Measurements from ENCODE around the gene HOXD8.

The HOXD8 gene

GRCh38 chr2:176111309-176111663 is 18.2 kb upstream of the HOXD8 start:
- H3K4me1 ChIP-seq: no peaks in the 10 kb centered on the region
- H3K36me3 ChIP-seq (replicated peaks): no peaks in the 10 kb centered on the region
- H3K4me3 ChIP-seq: no peak overlapping the region
- 0 out of 2 replicates have a peak, but pooled peaks cover 2% of the 10 kb centered on the region for H3K27me3 ChIP-seq (ENCODE audit: low read depth)
- no peaks in the 10 kb centered on the region for H3K9me3 ChIP-seq
- in situ Hi-C loops (cut with MboI; ENCODE audit: low sequenced_read_pairs): no loop called here
- peak in 1 of 2 experiments; percentile 81 for DNase-seq (ENCODE audit: low spot score in 2 of 2)

DNA sequence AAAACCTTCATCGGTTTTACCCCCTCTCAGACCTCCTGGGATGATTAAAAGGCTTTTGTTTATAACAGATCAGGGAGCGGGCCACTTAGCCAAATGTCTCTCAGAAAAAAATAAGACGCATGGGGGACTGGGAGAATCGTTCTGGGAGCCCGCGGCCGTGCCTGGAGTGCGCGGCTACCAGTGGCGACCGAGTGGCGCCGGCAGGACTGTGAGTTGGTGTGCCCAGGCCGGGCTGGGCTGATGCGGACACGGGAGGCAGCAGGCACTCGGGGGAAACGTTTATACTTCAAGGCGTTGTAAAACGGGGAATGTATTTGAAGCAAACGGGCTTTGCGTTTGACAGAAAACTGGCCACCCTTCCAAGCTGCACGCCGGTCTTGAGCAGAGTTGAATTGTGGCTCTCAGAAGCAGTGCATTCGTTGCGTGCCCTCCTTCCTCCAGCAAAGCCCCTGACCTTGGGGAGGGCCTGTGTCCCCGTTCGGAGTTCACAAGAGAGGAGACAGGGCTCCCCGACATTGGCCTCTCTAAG is 17.6 kb upstream of the HOXD8 start:
- no peak for DNase-seq (ENCODE audit: low spot score in 2 of 2)
- 0 out of 2 replicates have a peak, but pooled peaks cover 2% of the 10 kb centered on the region for H3K27me3 ChIP-seq (ENCODE audit: low read depth)
- H3K4me1 ChIP-seq: no peaks in the 10 kb centered on the region
- H3K9me3 ChIP-seq: no peaks in the 10 kb centered on the region
- no peak overlapping the region for H3K4me3 ChIP-seq
- no peaks in the 10 kb centered on the region for H3K36me3 ChIP-seq (replicated peaks)
- in situ Hi-C loops (cut with MboI; ENCODE audit: low sequenced_read_pairs): no loop called here

DNA sequence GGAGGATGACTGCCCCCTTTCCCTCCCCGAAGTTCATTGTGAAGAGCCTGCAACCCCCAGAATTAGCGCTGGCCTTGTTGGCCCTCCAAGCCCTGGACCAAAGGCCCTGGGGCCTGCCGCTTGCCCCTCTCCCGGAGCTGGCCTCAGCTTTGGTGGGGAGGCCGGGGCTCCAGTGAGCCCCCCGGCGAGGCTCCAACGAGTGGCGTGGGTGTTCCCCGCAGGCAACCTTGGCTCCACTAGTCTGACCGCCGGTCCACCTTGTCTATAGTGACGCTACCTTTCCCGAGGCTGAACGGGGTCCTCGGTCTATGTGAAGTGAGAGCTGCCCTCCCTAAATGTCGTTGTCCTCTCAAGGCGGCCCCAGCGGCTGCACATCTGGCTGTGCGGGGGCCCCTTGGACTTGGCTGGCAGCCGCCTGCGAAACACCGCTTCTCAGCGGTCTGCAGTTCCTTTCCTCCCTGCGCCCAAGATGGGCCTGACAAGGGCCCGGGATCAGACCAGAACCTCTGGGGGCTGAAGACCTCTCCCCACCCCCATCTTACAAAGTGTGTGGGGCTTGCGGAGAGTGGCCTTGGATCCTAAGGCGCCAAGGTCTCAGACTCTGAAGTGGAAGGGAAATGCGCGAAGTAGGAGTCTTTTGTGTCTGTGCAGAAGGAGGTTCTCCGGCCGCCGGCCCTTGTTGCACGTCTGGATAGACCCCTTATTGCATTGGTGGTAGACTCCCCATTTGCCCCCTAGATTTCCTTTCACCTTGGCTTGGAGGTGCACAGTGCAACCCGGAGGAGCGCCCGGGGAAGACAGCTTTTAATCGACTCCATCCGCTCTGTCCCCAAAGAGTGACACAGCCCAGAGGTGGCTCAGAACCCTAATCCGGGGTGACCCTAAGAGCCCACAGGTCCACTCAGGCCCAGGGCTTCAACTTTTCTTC is 16.9 kb upstream of the HOXD8 start:
- no peaks in the 10 kb centered on the region for H3K9me3 ChIP-seq
- no peaks in the 10 kb centered on the region for H3K36me3 ChIP-seq (replicated peaks)
- H3K4me1 ChIP-seq: no peaks in the 10 kb centered on the region
- no peak overlapping the region for H3K4me3 ChIP-seq
- H3K27me3 ChIP-seq (ENCODE audit: low read depth): no peaks in the 10 kb centered on the region
- in situ Hi-C loops (cut with MboI; ENCODE audit: low sequenced_read_pairs): no loop called here
- DNase-seq (ENCODE audit: low spot score in 2 of 2): no peak

GRCh38 chr2:176114120-176114929 is 15.2 kb upstream of the HOXD8 start:
- H3K27me3 ChIP-seq (ENCODE audit: low read depth): no peaks in the 10 kb centered on the region
- DNase-seq (ENCODE audit: low spot score in 2 of 2): no peak
- no peaks in the 10 kb centered on the region for H3K9me3 ChIP-seq
- in situ Hi-C loops (cut with MboI; ENCODE audit: low sequenced_read_pairs): no loop called here
- no peaks in the 10 kb centered on the region for H3K36me3 ChIP-seq (replicated peaks)
- no peak overlapping the region for H3K4me3 ChIP-seq
- no peaks in the 10 kb centered on the region for H3K4me1 ChIP-seq

DNA sequence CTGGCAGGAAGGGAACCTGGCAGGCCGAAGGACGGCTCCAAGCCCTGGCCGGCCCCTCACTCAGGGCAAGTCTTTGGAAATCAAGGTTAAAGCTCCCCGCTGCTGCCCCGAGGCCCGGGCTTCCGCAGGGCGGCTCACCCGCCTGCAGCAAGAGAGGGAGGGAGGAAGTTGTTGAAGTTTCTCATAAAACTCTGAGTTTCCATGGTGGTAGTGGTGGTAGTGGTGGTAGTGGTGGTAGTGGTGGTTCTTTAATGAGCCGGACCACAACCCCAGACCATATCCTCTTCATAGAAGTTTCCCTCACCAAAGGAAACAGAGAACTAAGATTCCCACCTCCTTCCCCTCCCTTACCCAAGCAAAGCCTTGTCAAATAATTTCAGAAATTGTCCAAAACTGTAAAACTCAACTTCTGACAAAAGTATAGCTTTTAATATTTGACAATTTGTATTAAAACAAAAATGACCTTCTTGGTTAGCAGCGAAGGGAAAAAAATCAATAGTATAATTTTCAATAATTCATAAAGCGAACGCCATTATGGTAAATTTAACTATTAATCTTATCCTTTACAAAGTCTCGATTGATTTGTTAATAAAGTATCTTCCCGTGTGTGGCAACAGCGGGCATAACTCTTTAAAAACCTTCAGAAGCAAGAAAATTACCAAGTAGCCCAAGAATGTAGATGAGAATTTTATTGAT is 14.4 kb upstream of the HOXD8 start:
- no peaks in the 10 kb centered on the region for H3K9me3 ChIP-seq
- H3K27me3 ChIP-seq (ENCODE audit: low read depth): no peaks in the 10 kb centered on the region
- DNase-seq (ENCODE audit: low spot score in 2 of 2): no peak
- H3K4me1 ChIP-seq: no peaks in the 10 kb centered on the region
- in situ Hi-C loops (cut with MboI; ENCODE audit: low sequenced_read_pairs): no loop called here
- H3K36me3 ChIP-seq (replicated peaks): no peaks in the 10 kb centered on the region
- H3K4me3 ChIP-seq: no peak overlapping the region

- Histone ChIP-seq H3K36me3 (replicated peaks) (no peaks in the 10 kb centered on the region), H3K9me3 (no peaks in the 10 kb centered on the region), H3K27me3 (ENCODE audit: low read depth) (no peaks in the 10 kb centered on the region), H3K4me3 (no peak within 1 kb of the TSS), H3K4me1 (no peaks in the 10 kb centered on the region)
- in situ Hi-C loops (cut with MboI; ENCODE audit: low sequenced_read_pairs): no loop called here
- no peak for DNase-seq (ENCODE audit: low spot score in 2 of 2)
These were observed 13.4 kb upstream of the HOXD8 start, which contains the start of gene HOXD10 for GRCh38 chr2:176115883-176116813. HOXD10 (plus strand) TSS chr2:176116778; CDS start chr2:176116834, 56 bp downstream.

DNA sequence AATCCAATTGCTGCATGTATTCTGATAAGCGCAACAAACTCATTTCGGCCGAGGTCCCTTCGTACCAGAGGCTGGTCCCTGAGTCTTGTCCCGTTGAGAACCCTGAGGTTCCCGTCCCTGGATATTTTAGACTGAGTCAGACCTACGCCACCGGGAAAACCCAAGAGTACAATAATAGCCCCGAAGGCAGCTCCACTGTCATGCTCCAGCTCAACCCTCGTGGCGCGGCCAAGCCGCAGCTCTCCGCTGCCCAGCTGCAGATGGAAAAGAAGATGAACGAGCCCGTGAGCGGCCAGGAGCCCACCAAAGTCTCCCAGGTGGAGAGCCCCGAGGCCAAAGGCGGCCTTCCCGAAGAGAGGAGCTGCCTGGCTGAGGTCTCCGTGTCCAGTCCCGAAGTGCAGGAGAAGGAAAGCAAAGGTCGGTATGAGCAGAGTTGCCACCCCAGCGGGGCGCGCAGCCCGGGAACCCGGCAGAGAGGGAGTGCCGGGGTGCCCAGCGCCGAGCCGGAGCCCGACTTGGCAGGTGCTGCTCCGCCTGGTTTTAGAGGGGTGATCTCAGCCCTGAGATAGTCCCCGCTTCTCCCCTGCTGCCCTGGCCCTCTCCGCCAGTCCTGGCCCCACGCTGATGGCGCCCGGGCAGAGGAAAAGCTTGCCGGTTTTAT is 12.2 kb upstream of the HOXD8 start:
- H3K9me3 ChIP-seq: no peaks in the 10 kb centered on the region
- in situ Hi-C loops (cut with MboI; ENCODE audit: low sequenced_read_pairs): no loop called here
- no peak overlapping the region for H3K4me3 ChIP-seq
- no peaks in the 10 kb centered on the region for H3K36me3 ChIP-seq (replicated peaks)
- DNase-seq (ENCODE audit: low spot score in 2 of 2): no peak
- H3K4me1 ChIP-seq: no peaks in the 10 kb centered on the region
- H3K27me3 ChIP-seq (ENCODE audit: low read depth): no peaks in the 10 kb centered on the region

DNA sequence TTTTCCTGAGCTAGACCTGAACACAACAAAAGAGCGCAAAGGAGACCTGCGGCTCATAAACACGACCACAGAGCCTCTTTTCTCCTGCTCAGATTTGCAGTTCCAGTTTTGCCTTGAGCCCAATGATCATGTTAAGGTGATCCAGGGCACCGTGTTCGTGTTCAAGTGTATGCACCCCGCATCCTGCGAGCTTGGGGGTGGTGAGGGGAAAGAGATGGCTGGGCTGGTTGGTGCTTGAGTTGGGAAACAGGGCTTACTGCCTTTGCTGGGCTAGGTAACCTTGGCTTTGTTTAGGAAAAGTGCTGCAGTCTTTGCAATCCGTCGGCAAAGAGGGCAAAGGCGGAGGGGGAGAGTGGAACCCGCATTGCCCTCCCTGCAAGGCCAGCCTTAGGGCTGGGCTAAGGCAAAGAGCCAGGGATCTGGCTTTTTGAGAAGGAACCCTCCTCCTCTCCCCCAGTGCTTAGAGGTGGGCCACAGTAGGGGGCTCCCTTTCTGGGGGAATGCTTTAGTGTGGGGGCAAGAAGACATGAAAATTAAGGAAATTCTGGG is 11.6 kb upstream of the HOXD8 start:
- Histone ChIP-seq H3K9me3 (no peaks in the 10 kb centered on the region), H3K36me3 (replicated peaks) (no peaks in the 10 kb centered on the region), H3K27me3 (ENCODE audit: low read depth) (no peaks in the 10 kb centered on the region), H3K4me3 (no peak overlapping the region), H3K4me1 (no peaks in the 10 kb centered on the region)
- in situ Hi-C loops (cut with MboI; ENCODE audit: low sequenced_read_pairs): no loop called here
- no peak for DNase-seq (ENCODE audit: low spot score in 2 of 2)

GRCh38 chr2:176118601-176119339 is 10.7 kb upstream of the HOXD8 start:
- Histone ChIP-seq H3K4me1 (no peaks in the 10 kb centered on the region), H3K27me3 (ENCODE audit: low read depth) (peaks cover 6% of the 10 kb centered on the region; the same call in 1 of the 2 replicates), H3K9me3 (no peaks in the 10 kb centered on the region), H3K36me3 (replicated peaks) (no peaks in the 10 kb centered on the region), H3K4me3 (peak overlapping the region; percentile 13; the same call in 1 of the 2 replicates)
- in situ Hi-C loops (cut with MboI; ENCODE audit: low sequenced_read_pairs): no loop called here
- DNase-seq (ENCODE audit: low spot score in 2 of 2): peak in 1 of 2 experiments; percentile 75

DNA sequence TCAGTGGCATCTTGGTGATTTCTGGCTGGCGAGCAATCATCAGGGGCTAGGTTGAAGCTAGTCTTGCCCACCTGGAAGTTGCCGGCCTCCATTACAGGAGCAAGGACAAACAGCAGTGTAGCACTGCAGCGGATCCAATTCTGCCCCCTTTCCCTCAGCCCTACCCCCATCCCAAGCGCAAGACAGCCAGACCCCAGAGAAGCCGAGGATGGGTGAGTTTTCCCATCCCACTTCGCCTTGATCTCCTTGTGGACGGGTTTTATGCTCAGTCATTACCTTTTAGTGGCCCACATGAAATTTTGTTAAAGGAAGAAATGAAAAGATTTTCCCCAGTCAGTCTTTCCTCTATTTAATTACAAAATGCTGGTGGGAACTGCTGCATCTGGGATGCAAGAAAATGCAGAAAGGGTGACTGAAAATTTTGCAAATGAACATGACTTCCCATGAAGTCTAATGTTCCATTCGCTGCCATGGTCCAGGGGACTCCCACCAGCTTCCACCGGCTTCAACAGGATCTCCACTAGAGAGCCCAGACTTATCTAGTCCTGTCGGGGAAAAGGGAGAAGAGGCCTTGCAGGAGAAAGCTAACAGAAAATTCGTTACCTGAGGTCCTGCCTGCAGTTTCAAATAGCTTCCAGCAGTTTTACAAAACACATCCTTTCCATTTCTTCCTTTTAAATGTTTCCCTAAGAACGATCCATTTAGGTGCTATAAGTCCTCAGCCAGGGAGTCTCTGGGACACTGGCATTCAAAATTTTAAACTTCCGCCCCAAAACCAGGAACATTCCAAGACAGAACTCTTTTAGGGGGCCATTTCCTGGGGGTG is 8.9 kb upstream of the HOXD8 start:
- Histone ChIP-seq H3K4me1 (no peaks in the 10 kb centered on the region), H3K27me3 (ENCODE audit: low read depth) (peaks cover 6% of the 10 kb centered on the region; the same call in 1 of the 2 replicates), H3K36me3 (replicated peaks) (no peaks in the 10 kb centered on the region), H3K4me3 (no peak overlapping the region), H3K9me3 (no peaks in the 10 kb centered on the region)
- in situ Hi-C loops (cut with MboI; ENCODE audit: low sequenced_read_pairs): loop anchor here (10.0 kb wide), 3 partner anchors 434 to 1034 kb away; no protein-coding TSS in a partner anchor
- no peak for DNase-seq (ENCODE audit: low spot score in 2 of 2)
